Pancreas (tissue), 10 donors: Measurements from ENCODE around the gene HMCES. TPM values are rescaled to one million over a fixed set of nuclear protein-coding genes. Genes with fewer than 3 reads are reported as not detected.

Experiments
- ATAC-seq, 4 donors: fragments of 200-7000 bp; cut with Tn5 transposase; one replicate each; pipeline versions ENCODE4 v1.8.0 to v1.9.1; 2020; ENCODE audit warnings: mild to moderate bottlenecking in 4 of 4, moderate library complexity in 4 of 4
- DNase-seq, 6 donors: peaks; one replicate each; pipeline ENCODE4 v3.0.0-alpha.2; 2020
- FAIRE-seq: peaks from 2 replicates; lab custom pipeline; 2012; peaks lifted over from hg19 to GRCh38; lab: Jason Lieb, UNC
- H3K27ac ChIP-seq, 4 donors: fragments of 200-600 bp; sonication (generic); 1 replicate in 3 of 4; 2 replicates in 1 of 4; pipeline versions ENCODE4 v1.5.0 to v1.8.0; 2020
- H3K27me3 ChIP-seq, 4 donors: fragments of 200-600 bp; one replicate each; pipeline ENCODE4 v1.8.0; 2021
- H3K36me3 ChIP-seq, 3 donors: fragments of 200-600 bp; sonication (generic) in 1 of 3; one replicate each; pipeline versions ENCODE4 v1.5.0 to v1.8.0; 2020 to 2021
- H3K4me1 ChIP-seq, 3 donors: fragments of 200-600 bp; one replicate each; pipeline ENCODE4 v1.8.0; 2021
- H3K4me3 ChIP-seq, 4 donors: fragments of 200-600 bp; sonication (generic) in 2 of 4; one replicate each; pipeline versions ENCODE4 v1.5.0 to v1.8.0; 2020 to 2021
- H3K9me3 ChIP-seq, 4 donors: fragments of 200-600 bp; one replicate each; pipeline ENCODE4 v1.8.0; 2021
- CTCF ChIP-seq, 4 donors: fragments of 200-600 bp; sonication (generic) in 3 of 4; IDR thresholded peaks; one replicate each; pipeline versions ENCODE4 v1.5.0 to v1.8.0; 2021; ENCODE audit warnings: antibody characterized with exemption in 4 of 4
- WGBS, 2 donors: extraction: QIAGEN DNeasy Blood & Tissue Kit; methylation state at CpG; one replicate each; pipeline ENCODE4 v1.1.7; 2013; 5-methylcytosine and 5-hydroxymethylcytosine counted together
- intact Hi-C, 3 donors: fragments of 100-400 bp; cut with DNase I; formaldehyde crosslinking; loops; one replicate each; pipeline versions ENCODE4 v1.11.1 to v1.14.2; 2022
- polyA plus RNA-seq, 2 donors: library from polyadenylated mRNA; stranded (reverse); fragments of 200-250 nt; gene quantifications; one replicate each; pipeline ENCODE4 v1.2.3, GENCODE V29; 2013
- total RNA-seq, 6 donors: library from RNA; stranded (reverse); fragmentation: NEBNext Ultra II Directional in 4 of 6; extraction: Animal tissue kit (Norgen Biotek cat#: 25700) in 4 of 6; gene quantifications; one replicate each; pipeline versions ENCODE4 v1.2.1 to v1.2.4, GENCODE V29; 2021 to 2023
- donor health status: healthy with polysubstance abuse.
- donor health status: DM: no; HTN: no; CAD: no; lungs with moderate emphysema.
- donor health status: DM: no; HTN: no; CAD: no.
- donor health status: control.
- donor health status: control.
- donor health status: Bipolar disorder and iron deficiency.
- donor health status: DM: yes; HTN: yes; CAD: no.
- donor health status: DM: no; HTN: no; CAD: no.
- donor health status: DM: no; HTN: no; CAD: no.
- donor health status: DM: yes; HTN: yes; CAD: no.

Gene HMCES
- total and polyA plus RNA-seq, 8 donors, result 8.0 to 22.5 (median 10.7) TPM

GRCh38 chr3:129326138-129326537, 47.5 kb downstream of the HMCES start:
- Histone ChIP-seq H3K9me3 (no peaks in the 10 kb centered on the region), H3K36me3 (no peaks in the 10 kb centered on the region), H3K27ac (no peak overlapping the region), H3K4me3 (no peak overlapping the region), H3K27me3 (no peaks in the 10 kb centered on the region), H3K4me1 (no peaks in the 10 kb centered on the region)
- FAIRE-seq, result no peak
- DNase-seq, result no peak
- no peak for ATAC-seq
- TF ChIP-seq CTCF (IDR thresholded peaks at IDR 0.05), result no peak
- 87 to 89% methylated on average over 12 of the region's 12 CpGs for WGBS, 2 donors
- intact Hi-C loops, result no loop called here

GRCh38 chr3:129326595-129326994, 47.9 kb downstream of the HMCES start:
- Histone ChIP-seq H3K27me3 (no peaks in the 10 kb centered on the region), H3K27ac (no peak overlapping the region), H3K9me3 (no peaks in the 10 kb centered on the region), H3K4me1 (no peaks in the 10 kb centered on the region), H3K36me3 (no peaks in the 10 kb centered on the region), H3K4me3 (no peak overlapping the region)
- 84 to 86% methylated on average over 11 of the region's 11 CpGs for WGBS, 2 donors
- intact Hi-C loops, result no loop called here
- no peak for FAIRE-seq
- no peak for ATAC-seq
- DNase-seq, result no peak
- no peak for TF ChIP-seq CTCF (IDR thresholded peaks at IDR 0.05)

GRCh38 chr3:129327510-129327909, 48.8 kb downstream of the HMCES start:
- Histone ChIP-seq H3K27me3 (no peaks in the 10 kb centered on the region), H3K4me3 (no peak overlapping the region), H3K4me1 (no peaks in the 10 kb centered on the region), H3K36me3 (no peaks in the 10 kb centered on the region), H3K9me3 (no peaks in the 10 kb centered on the region), H3K27ac (no peak overlapping the region)
- FAIRE-seq (no peak), DNase-seq (no peak), ATAC-seq (no peak)
- TF ChIP-seq CTCF (IDR thresholded peaks at IDR 0.05), result no peak
- intact Hi-C loops, result no loop called here
- 88 to 92% methylated on average over 6 of the region's 6 CpGs for WGBS, 2 donors

GRCh38 chr3:129329858-129330257, 51.2 kb downstream of the HMCES start:
- Histone ChIP-seq H3K27me3 (no peaks in the 10 kb centered on the region), H3K9me3 (no peaks in the 10 kb centered on the region), H3K4me1 (no peaks in the 10 kb centered on the region), H3K36me3 (no peaks in the 10 kb centered on the region), H3K4me3 (no peak overlapping the region), H3K27ac (no peak overlapping the region)
- 73 to 76% methylated on average over 6 of the region's 6 CpGs for WGBS, 2 donors
- no peak for ATAC-seq
- no peak for TF ChIP-seq CTCF (IDR thresholded peaks at IDR 0.05)
- DNase-seq, result no peak
- intact Hi-C loops, result no loop called here
- FAIRE-seq, result no peak

GRCh38 chr3:129330409-129330808, 51.7 kb downstream of the HMCES start:
- ATAC-seq, result no peak
- no peak overlapping the region for H3K27ac ChIP-seq
- FAIRE-seq, result no peak

More at GRCh38 chr3:129330409-129330808, 51.7 kb downstream of the HMCES start:
- WGBS, 2 donors, result 80% methylated on average over 6 of the region's 6 CpGs
- no peak for DNase-seq
- TF ChIP-seq CTCF (IDR thresholded peaks at IDR 0.05), result no peak
- no peak overlapping the region for H3K4me3 ChIP-seq
- no peaks in the 10 kb centered on the region for H3K27me3 ChIP-seq
- no peaks in the 10 kb centered on the region for H3K36me3 ChIP-seq
- no peaks in the 10 kb centered on the region for H3K4me1 ChIP-seq
- no peaks in the 10 kb centered on the region for H3K9me3 ChIP-seq
- intact Hi-C loops, result no loop called here
